Measurements from ENCODE around the gene ZMAT1. TPM values are rescaled to one million over a fixed set of nuclear protein-coding genes. Genes with fewer than 3 reads are reported as not detected.

ZMAT1 gene
- total RNA-seq, 6 donors from 2014 or later: 5.2 to 39.8 (median 7.4) TPM

GRCh38 chrX:101925733-101926132 lies 6.1 kb downstream of the ZMAT1 start:
- WGBS, 2 donors: 77 to 86% methylated on average over 5 of the region's 5 CpGs

GRCh38 chrX:101918751-101919150 lies 13.1 kb downstream of the ZMAT1 start:
- WGBS, 2 donors: 52 to 57% methylated on average over 1 of the region's 1 CpG
- Histone ChIP-seq H3K9me3 (peaks cover 0 to 9% (median 0%) of the 10 kb centered on the region in 4 donors), H3K4me3 (no peak overlapping the region), H3K4me1 (no peaks in the 10 kb centered on the region), H3K36me3 (no peaks in the 10 kb centered on the region), H3K27me3 (no peaks in the 10 kb centered on the region), H3K27ac (no peak overlapping the region)
- ATAC-seq (ENCODE audit: low FRiP score in 2 of 2): no peak
- no peak for DNase-seq
- TF ChIP-seq CTCF (IDR thresholded peaks at IDR 0.05): no peak
- TF ChIP-seq EP300 (IDR thresholded peaks at IDR 0.05): no peak
- no peak for TF ChIP-seq POLR2AphosphoS5 (IDR thresholded peaks at IDR 0.05)
- TF ChIP-seq POLR2A (IDR thresholded peaks at IDR 0.05): no peak

More at GRCh38 chrX:101925733-101926132, 6.1 kb downstream of the ZMAT1 start:
- DNase-seq (no peak), ATAC-seq (ENCODE audit: low FRiP score in 2 of 2) (no peak)
- no peak overlapping the region for H3K4me3 ChIP-seq
- no peaks in the 10 kb centered on the region for H3K4me1 ChIP-seq
- H3K36me3 ChIP-seq: no peaks in the 10 kb centered on the region
- TF ChIP-seq CTCF (IDR thresholded peaks at IDR 0.05) (no peak), EP300 (IDR thresholded peaks at IDR 0.05) (no peak), POLR2AphosphoS5 (IDR thresholded peaks at IDR 0.05) (no peak), POLR2A (IDR thresholded peaks at IDR 0.05) (no peak)
- H3K27ac ChIP-seq: no peak overlapping the region
- H3K27me3 ChIP-seq: no peaks in the 10 kb centered on the region
- no peaks in the 10 kb centered on the region for H3K9me3 ChIP-seq

GRCh38 chrX:101906136-101906796 lies 25.6 kb downstream of the ZMAT1 start:
- no peak for TF ChIP-seq EP300 (IDR thresholded peaks at IDR 0.05)
- no peak for TF ChIP-seq CTCF (IDR thresholded peaks at IDR 0.05)
- TF ChIP-seq POLR2AphosphoS5 (IDR thresholded peaks at IDR 0.05): no peak
- no peak for TF ChIP-seq POLR2A (IDR thresholded peaks at IDR 0.05)
- WGBS, 2 donors: 75 to 92% methylated on average over 2 to 5 of the region's 5 CpGs
- Histone ChIP-seq H3K36me3 (no peaks in the 10 kb centered on the region), H3K27ac (no peak overlapping the region), H3K4me3 (no peak overlapping the region), H3K4me1 (no peaks in the 10 kb centered on the region), H3K9me3 (peaks cover 0 to 32% (median 0%) of the 10 kb centered on the region in 4 donors), H3K27me3 (no peaks in the 10 kb centered on the region)
- ATAC-seq (ENCODE audit: low FRiP score in 2 of 2): peak in 1 of 2 donors; percentile 50
- DNase-seq: no peak

- Histone ChIP-seq H3K27ac (no peak overlapping the region), H3K4me1 (no peaks in the 10 kb centered on the region), H3K9me3 (peaks cover 0 to 22% (median 0%) of the 10 kb centered on the region in 4 donors), H3K27me3 (no peaks in the 10 kb centered on the region), H3K36me3 (no peaks in the 10 kb centered on the region), H3K4me3 (no peak overlapping the region)
- no peak for ATAC-seq (ENCODE audit: low FRiP score in 2 of 2)
- DNase-seq: no peak
- TF ChIP-seq POLR2AphosphoS5 (IDR thresholded peaks at IDR 0.05) (no peak), EP300 (IDR thresholded peaks at IDR 0.05) (no peak), POLR2A (IDR thresholded peaks at IDR 0.05) (no peak), CTCF (IDR thresholded peaks at IDR 0.05) (no peak)
- WGBS, 2 donors: 71 to 92% methylated on average over 1 of the region's 1 CpG
These were observed 26.8 kb downstream of the ZMAT1 start for GRCh38 chrX:101904996-101905395.

Small RNA genes within 50 kb of the gene (small RNA-seq; reads per million reads assigned to genes)
- 0 reads per million in 4 donors for gene RNU6-345P

Other genes starting within 250 kb of the ZMAT1 start
- gene TCEAL2, start 193.7 kb upstream of the ZMAT1 start, total RNA-seq: 1 to 10 TPM in 5 of 6 donors, not detected in 1; 1.4 to 7.7 (median 3.2) TPM
- gene TCEAL6, start 210.5 kb upstream of the ZMAT1 start, total RNA-seq: not detected
- gene BEX5, start 223.9 kb upstream of the ZMAT1 start, total RNA-seq: 1 to 10 TPM; 2.1 to 7.1 (median 5.3) TPM